PC-3 (cell line): ENCODE measurements around the gene ANXA6. TPM values are rescaled to one million over a fixed set of nuclear protein-coding genes. Genes with fewer than 3 reads are reported as not detected.

Source experiments
- ATAC-seq: fragments of 200-7000 bp; cut with Tn5 transposase; 2 replicates; pipeline ENCODE4 v1.9.1; 2020; ENCODE audit warnings: mild to moderate bottlenecking, moderate library complexity
- BruUV-seq: library from RNA; stranded (reverse); fragments of 400-500 nt; replicated peaks from 2 replicates; lab custom pipeline; 2021; lab: Mats Ljungman, UMichigan
- CTCF ChIA-PET: fragments of 300-600 bp; sonication (Branson Sonifier 250); formaldehyde crosslinking; loops from one replicate; lab custom pipeline; 2022; ENCODE audit warnings: antibody characterized with exemption; lab: Charles Lee
- POLR2A ChIA-PET: fragments of 300-600 bp; sonication (Branson Sonifier 250); formaldehyde crosslinking; loops from one replicate; lab custom pipeline; 2022; ENCODE audit warnings: antibody characterized with exemption; ENCODE audit not compliant: unreplicated experiment; lab: Charles Lee
- DNase-seq: peaks from one replicate; pipeline ENCODE4 v3.0.0-alpha.2; 2015
- H2AFZ ChIP-seq: fragments of 300-600 bp; sonication (generic); 2 replicates; pipeline ENCODE4 v1.6.0; 2016; ENCODE audit warnings: antibody characterized with exemption, low read length
- H3F3A ChIP-seq: fragments of 300-600 bp; sonication (generic); one replicate; pipeline ENCODE4 v1.6.0; 2017; ENCODE audit warnings: antibody characterized with exemption, low read length, control low read depth, mild to moderate bottlenecking; ENCODE audit not compliant: unreplicated experiment
- H3K27ac ChIP-seq: fragments of 300-600 bp; sonication (generic); 2 replicates; pipeline ENCODE4 v1.5.1; 2016; ENCODE audit warnings: mild to moderate bottlenecking, low read length
- H3K27me3 ChIP-seq: fragments of 300-600 bp; sonication (generic); 2 replicates; pipeline ENCODE4 v1.6.1; 2016; ENCODE audit warnings: low read length, mixed read lengths
- H3K36me3 ChIP-seq: fragments of 300-600 bp; sonication (generic); 2 replicates; pipeline ENCODE4 v1.6.1; 2016; ENCODE audit warnings: low read depth, mixed run types, low read length, mixed read lengths
- H3K4me1 ChIP-seq: fragments of 300-600 bp; sonication (generic); 2 replicates; pipeline ENCODE4 v1.5.1; 2016; ENCODE audit warnings: low read length; ENCODE audit not compliant: insufficient read depth
- H3K4me2 ChIP-seq: fragments of 300-600 bp; sonication (generic); 2 replicates; pipeline ENCODE4 v1.6.0; 2016; ENCODE audit warnings: low read length
- H3K4me3 ChIP-seq: fragments of 300-600 bp; sonication (generic); 2 replicates; pipeline ENCODE4 v1.5.1; 2016; ENCODE audit warnings: mild to moderate bottlenecking, low read length, mixed read lengths
- H3K79me2 ChIP-seq: fragments of 300-600 bp; sonication (generic); 2 replicates; pipeline ENCODE4 v1.6.1; 2017; ENCODE audit warnings: low read length, mixed read lengths
- H3K9ac ChIP-seq: fragments of 300-600 bp; sonication (generic); 2 replicates; pipeline ENCODE4 v1.6.0; 2016; ENCODE audit warnings: mild to moderate bottlenecking, low read length
- H3K9me2 ChIP-seq: fragments of 300-600 bp; sonication (generic); replicated peaks from 2 replicates; pipeline ENCODE4 v1.6.1; 2016; ENCODE audit warnings: mixed run types, low read length, mixed read lengths
- H3K9me3 ChIP-seq: fragments of 300-600 bp; sonication (generic); 2 replicates; pipeline ENCODE4 v1.6.1; 2016; ENCODE audit warnings: low read length, mixed read lengths
- H4K20me1 ChIP-seq: fragments of 300-600 bp; sonication (generic); 2 replicates; pipeline ENCODE4 v1.6.1; 2016; ENCODE audit warnings: low read length, mixed read lengths
- CTCF ChIP-seq: fragments of 300-600 bp; sonication (generic); conservative IDR thresholded peaks from 2 replicates; pipeline ENCODE4 v1.5.1; 2017; ENCODE audit warnings: antibody characterized with exemption, low read depth, mild to moderate bottlenecking, low read length
- EZH2 ChIP-seq: fragments of 300-600 bp; sonication (generic); IDR thresholded peaks from one replicate; pipeline ENCODE4 v1.6.1; 2017; ENCODE audit warnings: antibody characterized with exemption, mild to moderate bottlenecking, low read length; ENCODE audit not compliant: unreplicated experiment
- EZH2phosphoT487 ChIP-seq: fragments of 300-600 bp; sonication (generic); IDR thresholded peaks from 2 replicates; pipeline ENCODE4 v1.6.1; 2018; ENCODE audit warnings: mild to moderate bottlenecking, antibody characterized with exemption, low read length, borderline replicate concordance
- intact Hi-C: fragments of 100-400 bp; cut with micrococcal nuclease; formaldehyde crosslinking; loops from 2 replicates; pipeline ENCODE4 v1.9.0; 2023
- total RNA-seq: library from RNA; depleted of rRNA; stranded (reverse); fragments of >200 nt; gene quantifications from 2 replicates; pipeline ENCODE4 v1.2.3, GENCODE V29; 2014

Gene ANXA6
- total RNA-seq, 1 experiment from 2014 or later, result 122 TPM

GRCh38 chr5:151064916-151065499 lies 92.6 kb downstream of the ANXA6 start:
- CTCF ChIA-PET, result no interaction called here
- no peaks in the 10 kb centered on the region for H3K9me2 ChIP-seq
- H3F3A ChIP-seq, result no peaks in the 10 kb centered on the region
- no TSS peak for BruUV-seq
- no peak overlapping the region for H3K4me2 ChIP-seq
- H3K27ac ChIP-seq, result no peak overlapping the region
- intact Hi-C loops, result no loop called here
- H3K4me1 ChIP-seq, result peaks cover 23% of the 10 kb centered on the region
- TF ChIP-seq EZH2phosphoT487 (no peak), CTCF (no peak)
- H3K27me3 ChIP-seq, result no peaks in the 10 kb centered on the region
- H3K9ac ChIP-seq, result no peak overlapping the region
- ATAC-seq (no peak), DNase-seq (no peak)
- no peak overlapping the region for H3K4me3 ChIP-seq
- POLR2A ChIA-PET, result no interaction called here
- H3K79me2 ChIP-seq, result peaks cover 65% of the 10 kb centered on the region
- no peaks in the 10 kb centered on the region for H3K9me3 ChIP-seq
- H2AFZ ChIP-seq, result no peak overlapping the region
- H3K36me3 ChIP-seq, result peaks cover 36% of the 10 kb centered on the region
- H4K20me1 ChIP-seq, result peaks cover 14% of the 10 kb centered on the region; the same call in 1 of the 2 replicates

- peaks cover 43% of the 10 kb centered on the region for H3K36me3 ChIP-seq
- H3K79me2 ChIP-seq, result peaks cover 49% of the 10 kb centered on the region
- ATAC-seq, result peak; percentile 82
- 0 out of 2 replicates have a peak overlapping the region, but pooled peaks have one; percentile 10 for H3K4me2 ChIP-seq
- intact Hi-C loops, result no loop called here
- H3F3A ChIP-seq, result no peaks in the 10 kb centered on the region
- peaks cover 25% of the 10 kb centered on the region for H3K4me1 ChIP-seq
- no TSS peak for BruUV-seq
- no peak for TF ChIP-seq EZH2phosphoT487
- TF ChIP-seq CTCF, result no peak
- TF ChIP-seq EZH2, result no peak
- peaks cover 14% of the 10 kb centered on the region; the same call in 1 of the 2 replicates for H4K20me1 ChIP-seq
- H3K9ac ChIP-seq, result no peak overlapping the region
- ChIA-PET CTCF (no interaction called here), POLR2A (no interaction called here)
- H3K27me3 ChIP-seq, result no peaks in the 10 kb centered on the region
- H3K9me3 ChIP-seq, result no peaks in the 10 kb centered on the region
- no peak overlapping the region for H2AFZ ChIP-seq
- no peaks in the 10 kb centered on the region for H3K9me2 ChIP-seq
- peak overlapping the region; percentile 36; the same call in 1 of the 2 replicates for H3K27ac ChIP-seq
- H3K4me3 ChIP-seq, result no peak overlapping the region
- peak; percentile 65 for DNase-seq
These were observed 94.2 kb downstream of the ANXA6 start for GRCh38 chr5:151063142-151063989.
